Osteocyte (in vitro differentiated cells): Measurements from ENCODE around the gene EFL1. TPM values are rescaled to one million over a fixed set of nuclear protein-coding genes. Genes with fewer than 3 reads are reported as not detected.

Experiments
- DNase-seq: peaks from one replicate; pipeline ENCODE4 v3.0.0; 2021; ENCODE audit warnings: mixed read lengths; ENCODE audit not compliant: unreplicated experiment; ENCODE audit errors: extremely low spot score
- H3K27ac Mint-ChIP-seq: one replicate; pipeline ENCODE4 v1.8.0; 2021; ENCODE audit warnings: mild to moderate bottlenecking, mixed read lengths; ENCODE audit not compliant: unreplicated experiment
- H3K27me3 Mint-ChIP-seq: one replicate; pipeline ENCODE4 v1.8.0; 2021; ENCODE audit warnings: mixed read lengths; ENCODE audit not compliant: unreplicated experiment
- H3K36me3 Mint-ChIP-seq: one replicate; pipeline ENCODE4 v1.8.0; 2021; ENCODE audit warnings: mixed read lengths; ENCODE audit not compliant: unreplicated experiment
- H3K4me1 Mint-ChIP-seq: one replicate; pipeline ENCODE4 v1.8.0; 2021; ENCODE audit warnings: mixed read lengths; ENCODE audit not compliant: unreplicated experiment
- H3K4me3 Mint-ChIP-seq: one replicate; pipeline ENCODE4 v1.8.0; 2021; ENCODE audit warnings: mild to moderate bottlenecking, moderate library complexity, mixed read lengths; ENCODE audit not compliant: unreplicated experiment
- H3K9me3 Mint-ChIP-seq: one replicate; pipeline ENCODE4 v1.8.0; 2021; ENCODE audit warnings: mixed read lengths; ENCODE audit not compliant: unreplicated experiment
- total RNA-seq: library from RNA; stranded (reverse); gene quantifications from 2 replicates; pipeline ENCODE4 v1.2.1, GENCODE V29; 2021
- TF ChIP-seq, protein P1 (sequence below): fragments of 200-600 bp; sonication (generic); IDR thresholded peaks from 2 replicates; pipeline ENCODE4 v1.5.0; 2021; ENCODE audit warnings: antibody characterized with exemption, mild to moderate bottlenecking, moderate library complexity

The EFL1 gene
- total RNA-seq, 1 donor from 2014 or later, result 17.9 TPM

DNA sequence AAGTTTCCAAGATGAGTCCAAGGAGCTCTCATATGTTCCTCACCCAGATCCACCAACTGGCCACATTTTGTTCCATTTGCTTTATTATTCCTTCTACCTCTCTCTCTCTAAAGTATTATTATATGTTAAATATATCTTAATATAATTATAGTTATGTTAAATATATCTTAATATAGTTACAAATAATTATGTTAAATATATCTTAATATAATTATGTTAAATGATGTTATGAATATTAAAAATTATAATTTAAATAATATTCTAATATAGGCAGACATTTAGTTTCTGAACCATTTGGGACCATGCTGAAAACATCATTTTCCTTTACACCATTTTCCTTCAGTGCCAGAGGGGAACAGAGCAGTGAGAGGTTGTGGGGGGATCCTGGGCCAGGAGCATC lies 166.7 kb downstream of the EFL1 start:
- H3K4me3 Mint-ChIP-seq, result no peak overlapping the region

DNA sequence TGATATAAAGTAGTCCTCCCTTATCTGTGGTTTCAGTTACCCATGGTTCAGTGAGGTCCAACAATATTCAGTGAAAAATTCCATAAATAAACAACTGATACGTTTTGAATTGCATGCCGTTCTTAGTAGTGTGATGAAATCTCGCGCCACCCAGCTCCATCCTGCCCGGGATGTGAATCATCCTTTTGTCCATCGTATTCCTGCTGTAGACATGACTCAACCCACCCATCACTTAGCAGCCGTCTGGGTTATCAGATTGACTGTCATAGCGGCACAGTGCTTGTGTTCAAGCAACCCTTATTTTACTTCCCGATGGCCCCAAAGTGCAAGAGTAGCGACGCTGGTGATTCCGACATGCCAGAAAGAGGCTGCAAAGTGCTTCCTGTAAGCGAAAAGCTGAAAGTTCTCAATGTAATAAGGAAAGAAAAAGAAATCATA lies 168.7 kb downstream of the EFL1 start:
- no peaks in the 10 kb centered on the region for H3K36me3 Mint-ChIP-seq
- H3K9me3 Mint-ChIP-seq, result no peaks in the 10 kb centered on the region
- no peaks in the 10 kb centered on the region for H3K27me3 Mint-ChIP-seq
- peak overlapping the region; percentile 9 for H3K27ac Mint-ChIP-seq
- DNase-seq, result no peak
- TF ChIP-seq, protein P1, sequence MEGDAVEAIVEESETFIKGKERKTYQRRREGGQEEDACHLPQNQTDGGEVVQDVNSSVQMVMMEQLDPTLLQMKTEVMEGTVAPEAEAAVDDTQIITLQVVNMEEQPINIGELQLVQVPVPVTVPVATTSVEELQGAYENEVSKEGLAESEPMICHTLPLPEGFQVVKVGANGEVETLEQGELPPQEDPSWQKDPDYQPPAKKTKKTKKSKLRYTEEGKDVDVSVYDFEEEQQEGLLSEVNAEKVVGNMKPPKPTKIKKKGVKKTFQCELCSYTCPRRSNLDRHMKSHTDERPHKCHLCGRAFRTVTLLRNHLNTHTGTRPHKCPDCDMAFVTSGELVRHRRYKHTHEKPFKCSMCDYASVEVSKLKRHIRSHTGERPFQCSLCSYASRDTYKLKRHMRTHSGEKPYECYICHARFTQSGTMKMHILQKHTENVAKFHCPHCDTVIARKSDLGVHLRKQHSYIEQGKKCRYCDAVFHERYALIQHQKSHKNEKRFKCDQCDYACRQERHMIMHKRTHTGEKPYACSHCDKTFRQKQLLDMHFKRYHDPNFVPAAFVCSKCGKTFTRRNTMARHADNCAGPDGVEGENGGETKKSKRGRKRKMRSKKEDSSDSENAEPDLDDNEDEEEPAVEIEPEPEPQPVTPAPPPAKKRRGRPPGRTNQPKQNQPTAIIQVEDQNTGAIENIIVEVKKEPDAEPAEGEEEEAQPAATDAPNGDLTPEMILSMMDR, result no peak
- H3K4me3 Mint-ChIP-seq, result peak overlapping the region; percentile 30
- H3K4me1 Mint-ChIP-seq, result peaks cover 5% of the 10 kb centered on the region

More for the DNA sequence above, 166.7 kb downstream of the EFL1 start:
- no peaks in the 10 kb centered on the region for H3K36me3 Mint-ChIP-seq
- H3K4me1 Mint-ChIP-seq, result peaks cover 16% of the 10 kb centered on the region
- no peaks in the 10 kb centered on the region for H3K9me3 Mint-ChIP-seq
- DNase-seq, result no peak
- TF ChIP-seq, protein P1, result no peak
- H3K27ac Mint-ChIP-seq, result no peak overlapping the region
- H3K27me3 Mint-ChIP-seq, result no peaks in the 10 kb centered on the region

DNA sequence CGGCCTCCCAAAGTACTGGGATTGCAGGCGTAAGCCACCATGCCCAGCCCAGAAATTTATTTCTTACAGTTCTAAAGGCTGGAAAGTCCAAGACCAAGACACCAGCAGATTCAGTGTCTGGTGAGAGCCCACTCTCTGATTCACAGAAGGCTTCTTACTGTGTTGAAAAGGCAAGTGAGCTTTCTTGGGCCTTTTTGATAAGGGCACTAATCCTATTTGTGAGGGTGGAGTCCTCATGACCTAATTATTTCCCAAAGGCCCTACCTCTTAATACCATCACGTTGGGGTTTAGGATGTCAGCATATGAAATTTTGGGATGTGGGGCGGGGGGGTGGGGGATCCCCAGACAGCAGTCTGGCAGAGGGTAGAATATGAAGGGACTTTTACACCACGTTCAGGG lies 169.2 kb downstream of the EFL1 start:
- Mint-ChIP-seq H3K9me3 (no peaks in the 10 kb centered on the region), H3K4me1 (peaks cover 5% of the 10 kb centered on the region), H3K27ac (no peak overlapping the region), H3K36me3 (no peaks in the 10 kb centered on the region), H3K4me3 (no peak overlapping the region), H3K27me3 (no peaks in the 10 kb centered on the region)
- TF ChIP-seq, protein P1, result no peak
- DNase-seq, result no peak

DNA sequence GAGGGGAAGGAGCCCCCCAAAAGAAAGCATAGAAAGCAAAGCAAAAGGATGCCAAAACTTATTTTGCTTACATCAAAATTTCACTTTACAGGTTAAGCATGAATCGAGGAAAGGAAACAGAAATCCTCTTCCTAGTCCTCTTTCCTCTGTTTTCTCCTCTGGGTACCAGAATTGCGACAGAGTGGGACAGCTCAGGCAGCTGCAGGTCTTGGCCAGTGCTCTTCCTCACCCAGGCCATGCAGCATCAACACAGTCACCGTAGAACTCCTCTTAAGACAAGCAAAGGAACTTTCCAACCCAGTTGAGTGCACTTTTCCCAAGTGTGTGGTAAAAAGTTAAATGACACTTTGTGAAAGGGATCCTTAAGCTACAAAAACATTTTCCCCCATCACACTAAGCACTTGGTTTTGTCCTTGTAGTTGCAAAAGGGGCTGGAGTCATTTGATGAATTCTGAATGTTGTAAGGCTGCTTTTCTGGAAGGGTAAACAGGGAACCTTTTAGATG lies 170.8 kb downstream of the EFL1 start:
- no peak overlapping the region for H3K4me3 Mint-ChIP-seq
- DNase-seq, result no peak
- no peaks in the 10 kb centered on the region for H3K36me3 Mint-ChIP-seq
- TF ChIP-seq, protein P1, result no peak
- H3K9me3 Mint-ChIP-seq, result no peaks in the 10 kb centered on the region
- peaks cover 5% of the 10 kb centered on the region for H3K4me1 Mint-ChIP-seq
- H3K27me3 Mint-ChIP-seq, result no peaks in the 10 kb centered on the region
- no peak overlapping the region for H3K27ac Mint-ChIP-seq

DNA sequence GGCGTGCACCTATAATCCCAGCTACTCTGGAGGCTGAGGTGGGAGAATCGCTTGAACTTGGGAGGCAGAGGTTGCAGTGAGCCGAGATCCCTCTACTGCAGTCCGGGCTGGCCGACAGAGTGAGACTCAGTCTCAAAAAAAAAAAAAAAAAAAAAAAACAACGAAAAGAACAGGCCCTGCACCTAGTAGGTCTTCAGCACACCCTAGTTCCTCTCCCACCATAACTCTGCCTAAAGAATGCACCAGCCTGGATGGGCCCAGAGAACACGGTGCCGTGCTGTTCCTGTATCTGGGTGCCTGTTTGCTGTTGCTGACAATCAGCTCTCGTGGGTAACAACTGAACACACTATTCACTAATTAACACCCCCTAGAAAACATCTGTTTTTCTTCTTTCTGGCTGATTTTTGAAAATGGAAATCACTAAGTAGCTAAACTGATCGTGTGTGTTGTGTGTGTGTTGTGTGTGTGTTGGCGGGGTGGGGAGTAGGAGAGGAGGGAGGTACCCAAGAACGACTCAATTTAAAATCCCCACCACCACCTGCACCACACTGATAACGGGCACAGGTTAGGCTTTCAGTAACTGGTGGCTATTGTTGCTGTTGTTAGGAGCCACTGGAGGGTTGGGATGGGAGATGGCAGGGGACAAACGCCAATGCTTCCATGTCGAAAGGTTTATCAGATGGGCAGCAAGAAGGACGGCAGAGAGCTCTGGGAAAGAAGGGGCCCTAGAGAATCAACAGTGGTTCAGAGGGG lies 176.1 kb downstream of the EFL1 start:
- no peaks in the 10 kb centered on the region for H3K36me3 Mint-ChIP-seq
- TF ChIP-seq, protein P1, result no peak
- DNase-seq, result no peak
- no peaks in the 10 kb centered on the region for H3K9me3 Mint-ChIP-seq
- peaks cover 10% of the 10 kb centered on the region for H3K4me1 Mint-ChIP-seq
- no peak overlapping the region for H3K4me3 Mint-ChIP-seq
- H3K27ac Mint-ChIP-seq, result no peak overlapping the region
- no peaks in the 10 kb centered on the region for H3K27me3 Mint-ChIP-seq
